ENCODE results near the gene PTPRA.

PTPRA gene

DNA sequence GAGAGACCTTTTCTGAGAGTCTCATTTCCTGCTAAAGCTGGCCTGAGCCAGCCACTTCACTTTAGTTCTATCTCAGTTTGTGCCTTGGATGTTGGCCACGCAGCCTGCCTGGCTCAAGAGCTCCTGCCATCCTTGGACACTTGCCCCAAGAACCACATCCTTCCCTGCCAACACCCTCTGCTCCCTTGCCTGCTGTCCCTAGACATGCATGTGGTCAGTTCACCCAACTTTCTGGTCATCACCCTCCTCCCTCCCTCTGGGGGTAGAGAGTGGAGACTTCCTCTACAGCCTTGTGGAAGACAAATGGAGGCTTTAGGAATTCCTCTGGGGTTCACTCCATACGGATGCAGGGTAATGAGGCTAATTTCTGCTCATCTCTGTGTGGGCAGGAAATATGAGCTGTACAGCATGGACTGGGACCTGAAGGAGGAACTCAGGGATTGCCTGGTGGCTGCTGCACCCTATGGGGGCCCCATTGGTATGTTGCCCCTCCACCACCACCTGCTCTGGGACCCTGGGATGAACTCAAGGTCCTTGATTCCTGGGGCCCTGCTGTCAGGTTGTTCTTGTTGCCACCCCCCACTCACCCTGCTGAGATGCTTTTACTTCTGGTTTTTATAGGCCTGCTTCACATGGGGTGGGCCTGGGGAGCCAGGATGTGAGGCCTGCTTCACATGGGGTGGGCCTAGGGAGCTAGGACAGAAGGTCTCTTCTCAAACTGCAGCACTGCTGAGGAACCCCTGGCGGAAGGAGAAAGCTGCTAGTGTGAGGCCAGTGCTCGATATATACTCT, 13.8 kb upstream of the PTPRA start:
- FAIRE-seq: no peak

DNA sequence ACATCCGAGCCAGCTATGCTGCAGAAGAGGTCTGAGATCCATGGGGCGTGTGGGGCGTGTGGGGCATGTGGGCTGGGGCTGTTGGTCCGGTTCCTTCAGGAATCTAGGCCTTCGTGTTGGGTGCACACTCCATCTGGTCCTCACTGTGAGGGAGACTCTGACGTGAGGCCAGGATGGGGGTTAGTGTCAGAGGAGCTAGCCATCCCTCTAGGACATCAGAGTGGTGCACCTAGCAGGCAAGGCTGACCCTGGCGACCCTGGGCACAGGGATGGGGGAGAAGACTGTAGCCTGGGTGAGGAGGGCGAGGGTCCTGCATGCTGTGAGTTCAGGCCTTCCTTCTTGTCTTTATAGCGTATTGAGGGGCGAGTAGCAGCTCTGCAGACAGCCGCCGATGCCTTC, 8.7 kb upstream of the PTPRA start:
- no peak for FAIRE-seq

DNA sequence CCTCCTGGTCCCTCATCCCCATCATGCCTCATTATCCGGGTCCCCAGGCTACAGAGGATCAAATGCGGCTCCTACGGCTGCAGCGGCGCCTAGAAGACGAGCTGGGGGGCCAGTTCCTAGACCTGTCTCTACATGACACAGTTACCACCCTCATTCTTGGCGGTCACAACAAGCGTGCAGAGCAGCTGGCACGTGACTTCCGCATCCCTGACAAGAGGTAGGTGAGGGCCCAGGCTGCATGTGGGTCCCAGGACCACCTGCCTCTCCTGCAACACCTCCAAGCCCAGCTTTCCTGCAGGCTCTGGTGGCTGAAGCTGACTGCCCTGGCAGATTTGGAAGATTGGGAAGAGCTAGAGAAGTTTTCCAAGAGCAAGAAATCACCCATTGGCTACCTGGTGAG, 8.2 kb upstream of the PTPRA start:
- no peak for FAIRE-seq

GRCh38 chr20:2865630-2866029, 7.7 kb upstream of the PTPRA start:
- no peak for FAIRE-seq

GRCh38 chr20:2866236-2866635, 7.0 kb upstream of the PTPRA start:
- FAIRE-seq: no peak

GRCh38 chr20:2867081-2867864, 6.0 kb upstream of the PTPRA start:
- FAIRE-seq: no peak

DNA sequence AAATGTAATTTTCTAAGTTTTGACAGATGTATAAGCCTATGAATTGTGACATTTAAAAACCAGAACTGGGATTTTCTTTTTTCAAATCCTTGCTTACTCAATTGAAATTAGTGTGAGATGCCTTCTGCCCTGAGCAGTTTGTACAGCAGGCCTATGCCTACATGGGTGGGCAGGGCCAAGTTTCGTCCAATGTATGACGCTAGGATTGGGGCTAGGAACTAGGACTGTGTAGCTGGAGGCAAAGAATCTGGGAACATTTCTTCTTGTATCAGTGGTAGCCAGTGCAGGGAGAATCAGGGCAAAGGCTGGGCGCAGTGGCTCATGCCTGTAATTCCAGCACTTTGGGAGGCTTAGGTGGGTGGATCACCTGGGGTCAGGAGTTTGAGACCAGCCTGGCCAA, 3.9 kb upstream of the PTPRA start:
- FAIRE-seq: no peak

DNA sequence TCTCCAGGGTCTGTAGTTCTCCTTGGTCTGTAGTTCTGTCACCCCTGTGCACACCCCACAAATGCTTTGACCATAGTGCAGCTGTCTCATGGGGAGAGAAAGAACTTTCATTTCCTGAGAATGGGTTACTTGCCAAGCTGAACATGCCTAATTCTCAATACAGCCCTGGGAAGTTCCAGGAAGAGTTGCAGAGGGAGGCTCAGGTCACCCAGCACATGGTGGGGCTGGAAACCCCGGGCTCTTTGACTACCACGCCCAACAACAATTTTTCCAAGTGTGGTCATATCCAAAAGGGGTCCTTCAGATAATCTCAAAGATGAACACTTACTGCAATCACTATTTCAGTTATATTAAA, 2.2 kb upstream of the PTPRA start:
- no peak for FAIRE-seq

DNA sequence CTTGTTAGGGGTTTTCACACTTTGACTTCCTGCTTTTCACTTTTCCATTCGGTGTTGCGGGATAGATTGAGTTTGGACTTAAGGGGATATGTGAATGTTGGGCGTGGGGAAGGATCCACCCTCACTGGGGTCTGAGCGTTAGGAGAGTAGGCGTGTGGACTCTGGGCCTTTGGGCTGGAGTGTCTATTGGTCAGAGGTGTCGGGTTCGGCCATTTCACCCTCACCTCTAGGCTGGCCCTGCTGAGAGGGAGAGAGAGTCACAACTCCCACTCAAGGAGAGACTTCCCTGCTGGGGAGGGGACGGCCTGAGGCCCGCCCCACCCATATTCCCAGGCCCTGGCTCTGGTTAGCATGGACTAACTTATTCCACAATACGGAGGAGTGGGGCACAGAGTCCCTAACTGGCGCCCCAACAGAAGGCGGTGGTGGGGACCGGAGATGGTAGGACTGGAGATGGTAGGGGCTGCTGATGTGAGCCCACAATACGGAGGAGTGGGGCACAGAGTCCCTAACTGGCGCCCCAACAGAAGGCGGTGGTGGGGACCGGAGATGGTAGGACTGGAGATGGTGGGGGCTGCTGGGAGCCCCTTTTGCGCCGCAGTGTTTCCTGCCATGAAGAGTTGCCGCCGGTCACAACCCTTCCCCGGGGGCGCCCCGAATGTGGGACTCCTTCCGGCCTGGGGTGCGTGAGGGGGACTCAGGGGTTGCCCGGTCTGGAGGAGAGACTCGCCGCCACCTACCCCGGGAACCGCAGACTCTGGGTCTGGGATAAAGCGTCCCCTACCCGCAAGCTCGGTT, 1.4 kb upstream of the PTPRA start:
- no peak for FAIRE-seq

GRCh38 chr20:2872459-2873009, 747 bp upstream of the PTPRA start:
- no peak for FAIRE-seq

GRCh38 chr20:2873747-2874041, 413 bp downstream of the PTPRA start:
- no peak for FAIRE-seq

DNA sequence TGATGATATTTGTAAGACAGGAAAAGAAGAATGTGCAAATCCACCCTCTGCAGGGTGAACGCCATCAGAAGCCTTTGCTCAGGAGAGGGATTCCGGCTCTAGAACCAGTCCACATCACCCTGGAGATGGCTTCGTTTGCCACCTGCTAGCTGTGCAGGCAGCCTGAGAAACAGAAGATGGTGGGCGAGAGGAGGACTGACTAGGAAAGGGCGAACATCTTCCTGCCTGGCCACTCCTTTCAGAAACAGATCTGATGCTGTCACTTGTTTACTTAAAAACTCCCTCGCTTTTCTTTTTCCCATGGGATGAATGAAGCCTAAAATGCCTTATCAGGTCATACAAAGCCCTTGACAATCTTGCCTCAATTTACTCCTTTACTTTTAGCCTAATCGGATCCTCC, 1.2 kb downstream of the PTPRA start:
- FAIRE-seq: no peak

- no peak for FAIRE-seq
Observed at GRCh38 chr20:2875690-2876203, 2.5 kb downstream of the PTPRA start.

GRCh38 chr20:2878515-2878914, 5.2 kb downstream of the PTPRA start:
- FAIRE-seq: no peak

- FAIRE-seq: no peak
Observed at GRCh38 chr20:2879146-2879545, 5.9 kb downstream of the PTPRA start.

- no peak for FAIRE-seq
Observed at GRCh38 chr20:2880650-2881049, 7.4 kb downstream of the PTPRA start.

DNA sequence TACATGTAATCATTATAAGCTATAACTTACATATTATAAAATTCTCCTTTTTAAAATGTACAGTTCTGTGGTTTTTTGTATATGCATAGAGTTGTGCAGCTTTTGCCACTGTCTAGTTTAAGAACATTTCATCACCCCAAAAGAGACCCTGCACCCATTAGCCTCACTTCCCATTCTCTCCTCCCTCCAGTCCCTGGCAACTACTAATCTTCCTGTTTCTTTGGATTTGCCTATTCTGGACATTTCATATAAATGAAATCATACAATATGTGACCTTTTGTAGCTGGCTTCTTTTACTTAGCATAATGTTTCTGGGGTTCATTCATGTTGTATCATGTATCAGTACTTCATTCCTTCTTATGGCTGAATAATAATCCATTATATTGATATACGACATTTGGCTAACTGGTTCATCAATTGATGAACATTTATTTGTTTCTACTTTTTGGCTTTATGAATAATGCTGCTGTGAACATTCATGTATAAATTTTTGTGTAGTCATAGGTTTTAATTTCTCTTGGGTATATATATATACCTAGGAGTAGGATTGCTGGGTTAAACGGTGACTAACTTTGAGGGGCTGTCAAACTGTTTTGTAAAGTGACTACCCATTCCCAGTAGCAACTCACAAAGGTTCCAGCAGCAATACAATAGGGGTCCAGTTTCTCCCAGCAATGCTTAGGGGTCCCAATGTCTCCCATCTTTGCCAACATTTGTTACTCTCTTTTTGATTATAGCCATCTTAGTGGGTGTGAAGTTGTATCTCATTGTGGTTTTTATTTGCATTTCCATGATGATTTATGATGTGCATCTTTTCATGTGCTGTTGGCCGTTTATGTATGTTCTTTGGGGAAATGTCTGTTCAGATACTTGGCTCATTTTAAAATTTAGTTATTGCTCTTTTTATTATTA, 10.7 kb downstream of the PTPRA start:
- no peak for FAIRE-seq

- FAIRE-seq: no peak
Observed at GRCh38 chr20:2887715-2888114, 14.4 kb downstream of the PTPRA start.

- FAIRE-seq: no peak
Observed at GRCh38 chr20:2888224-2888955, 15.1 kb downstream of the PTPRA start.

- no peak for FAIRE-seq
Observed at GRCh38 chr20:2889209-2889608, 15.9 kb downstream of the PTPRA start.

DNA sequence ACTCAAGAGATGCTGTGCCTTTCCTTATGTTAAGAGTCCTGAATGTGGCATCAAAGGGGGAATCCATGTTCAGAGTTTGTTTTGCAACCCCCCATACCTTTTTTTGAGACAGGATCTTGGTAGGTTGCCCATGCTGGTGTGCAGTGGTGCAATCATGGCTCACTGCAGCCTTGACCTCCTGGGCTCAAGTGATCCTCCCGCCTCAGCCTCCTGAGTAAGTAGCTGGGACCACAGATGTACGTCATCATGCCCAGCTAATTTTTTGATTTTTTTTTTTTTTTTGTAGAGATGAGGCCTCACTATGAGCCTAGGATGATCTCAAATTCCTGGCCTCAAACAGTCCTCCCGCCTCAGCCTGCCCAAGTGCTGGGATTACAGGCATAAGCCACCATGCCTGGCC, 16.5 kb downstream of the PTPRA start:
- no peak for FAIRE-seq

- FAIRE-seq: no peak
Observed at GRCh38 chr20:2890742-2891141, 17.5 kb downstream of the PTPRA start.
